ENCODE data around the gene STK25. TPM values are rescaled to one million over a fixed set of nuclear protein-coding genes. Genes with fewer than 3 reads are reported as not detected.

Gene STK25
- total and polyA plus RNA-seq, 10 of the 15 experiments (the other 5 are each of a cell fraction or from before 2014, with no cell fraction given) = 6.0 to 154 (median 89.3) TPM

DNA sequence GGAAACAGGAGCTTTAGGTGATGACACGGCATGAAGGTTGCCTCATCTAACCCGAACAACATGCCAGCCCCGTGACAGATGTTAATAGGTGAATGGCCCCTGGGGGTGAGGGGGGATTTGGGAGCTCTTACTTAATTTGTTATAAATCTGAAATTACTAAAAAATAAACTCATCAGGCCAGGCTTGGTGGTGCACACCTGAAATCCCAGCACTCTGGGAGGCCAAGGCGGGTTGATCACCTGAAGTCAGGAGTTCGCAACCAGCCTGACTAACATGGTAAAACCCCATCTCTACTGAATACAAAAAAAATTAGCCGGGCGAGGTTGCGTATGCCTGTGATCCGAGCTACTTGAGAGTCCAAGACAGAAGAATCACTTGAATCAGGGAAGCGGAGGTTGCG, 6.1 kb downstream of the STK25 start:
- ATAC-seq (no peak), DNase-seq (ENCODE audit: low read depth, low spot score) (no peak), FAIRE-seq (no peak)
- ChIA-PET CTCF (no interaction called here), POLR2A (no interaction called here), RAD21 (ENCODE audit: unreplicated experiment) (no interaction called here), SMC1A (ENCODE audit: uncharacterized antibody, unreplicated experiment) (no interaction called here)
- 96% methylated on average over 11 of the region's 11 CpGs for WGBS (ENCODE audit: insufficient coverage, insufficient replicate concordance, low lambda C conversion rate, missing lambda C conversion rate)
- BruUV-seq (replicated peaks) = no TSS peak
- no peaks in the 10 kb centered on the region for H3K9me3 ChIP-seq (replicated peaks; ENCODE audit: control insufficient read depth, insufficient read depth, low read length)
- peaks cover 25% of the 10 kb centered on the region for H3K79me2 ChIP-seq (ENCODE audit: control insufficient read depth, insufficient read depth, low read length)
- peaks cover 2 to 6% of the 10 kb centered on the region in 2 experiments; a peak in 3 of 4 replicates for H3K36me3 ChIP-seq (ENCODE audit: control insufficient read depth in 2 of 2, insufficient read depth in 2 of 2, low read length in 1 of 2)
- H4K20me1 ChIP-seq (ENCODE audit: control insufficient read depth, insufficient read depth) = peaks cover 2% of the 10 kb centered on the region; the same call in 1 of the 2 replicates
- H3K9ac ChIP-seq (ENCODE audit: control insufficient read depth, insufficient read depth, low read length) = no peak overlapping the region
- peaks cover 7% of the 10 kb centered on the region for H3K4me1 ChIP-seq (ENCODE audit: control insufficient read depth, insufficient read depth, low read length)
- in situ Hi-C loops (cut with MboI) = no loop called here
- H2AFZ ChIP-seq (ENCODE audit: control insufficient read depth, low read depth, low read length) = no peak overlapping the region
- H3K4me2 ChIP-seq (ENCODE audit: control insufficient read depth, insufficient read depth) = no peak overlapping the region
- intact Hi-C loops (cut with micrococcal nuclease; ENCODE audit: unreplicated experiment) = no loop called here
- no peak for TF ChIP-seq RCOR1 (conservative IDR thresholded peaks at IDR 0.05; ENCODE audit: low read depth, low read length)
- no peak for TF ChIP-seq PAX8 (IDR thresholded peaks at IDR 0.05)
- TF ChIP-seq, protein P1, sequence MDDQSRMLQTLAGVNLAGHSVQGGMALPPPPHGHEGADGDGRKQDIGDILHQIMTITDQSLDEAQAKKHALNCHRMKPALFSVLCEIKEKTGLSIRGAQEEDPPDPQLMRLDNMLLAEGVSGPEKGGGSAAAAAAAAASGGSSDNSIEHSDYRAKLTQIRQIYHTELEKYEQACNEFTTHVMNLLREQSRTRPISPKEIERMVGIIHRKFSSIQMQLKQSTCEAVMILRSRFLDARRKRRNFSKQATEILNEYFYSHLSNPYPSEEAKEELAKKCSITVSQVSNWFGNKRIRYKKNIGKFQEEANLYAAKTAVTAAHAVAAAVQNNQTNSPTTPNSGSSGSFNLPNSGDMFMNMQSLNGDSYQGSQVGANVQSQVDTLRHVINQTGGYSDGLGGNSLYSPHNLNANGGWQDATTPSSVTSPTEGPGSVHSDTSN (IDR thresholded peaks at IDR 0.05; ENCODE audit: insufficient replicate concordance, low read depth, low read length) = no peak
- TF ChIP-seq, protein P2, sequence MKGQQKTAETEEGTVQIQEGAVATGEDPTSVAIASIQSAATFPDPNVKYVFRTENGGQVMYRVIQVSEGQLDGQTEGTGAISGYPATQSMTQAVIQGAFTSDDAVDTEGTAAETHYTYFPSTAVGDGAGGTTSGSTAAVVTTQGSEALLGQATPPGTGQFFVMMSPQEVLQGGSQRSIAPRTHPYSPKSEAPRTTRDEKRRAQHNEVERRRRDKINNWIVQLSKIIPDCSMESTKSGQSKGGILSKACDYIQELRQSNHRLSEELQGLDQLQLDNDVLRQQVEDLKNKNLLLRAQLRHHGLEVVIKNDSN (IDR thresholded peaks at IDR 0.05; ENCODE audit: borderline replicate concordance, extremely low read length, insufficient read depth, low read depth, low read length) = no peak
- no peak for TF ChIP-seq SPI1 (IDR thresholded peaks at IDR 0.05; ENCODE audit: borderline replicate concordance, insufficient read depth, low read depth, low read length)
- TF ChIP-seq CHD4 (IDR thresholded peaks at IDR 0.05) = no peak
- TF ChIP-seq MEF2A (IDR thresholded peaks at IDR 0.05; ENCODE audit: insufficient read depth, low read depth, low read length) = no peak
- TF ChIP-seq, protein P3, sequence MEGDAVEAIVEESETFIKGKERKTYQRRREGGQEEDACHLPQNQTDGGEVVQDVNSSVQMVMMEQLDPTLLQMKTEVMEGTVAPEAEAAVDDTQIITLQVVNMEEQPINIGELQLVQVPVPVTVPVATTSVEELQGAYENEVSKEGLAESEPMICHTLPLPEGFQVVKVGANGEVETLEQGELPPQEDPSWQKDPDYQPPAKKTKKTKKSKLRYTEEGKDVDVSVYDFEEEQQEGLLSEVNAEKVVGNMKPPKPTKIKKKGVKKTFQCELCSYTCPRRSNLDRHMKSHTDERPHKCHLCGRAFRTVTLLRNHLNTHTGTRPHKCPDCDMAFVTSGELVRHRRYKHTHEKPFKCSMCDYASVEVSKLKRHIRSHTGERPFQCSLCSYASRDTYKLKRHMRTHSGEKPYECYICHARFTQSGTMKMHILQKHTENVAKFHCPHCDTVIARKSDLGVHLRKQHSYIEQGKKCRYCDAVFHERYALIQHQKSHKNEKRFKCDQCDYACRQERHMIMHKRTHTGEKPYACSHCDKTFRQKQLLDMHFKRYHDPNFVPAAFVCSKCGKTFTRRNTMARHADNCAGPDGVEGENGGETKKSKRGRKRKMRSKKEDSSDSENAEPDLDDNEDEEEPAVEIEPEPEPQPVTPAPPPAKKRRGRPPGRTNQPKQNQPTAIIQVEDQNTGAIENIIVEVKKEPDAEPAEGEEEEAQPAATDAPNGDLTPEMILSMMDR (IDR thresholded peaks at IDR 0.05 in 2 of 3, conservative IDR thresholded peaks at IDR 0.05 in 1 of 3; ENCODE audit: control insufficient read depth in 2 of 3, extremely low read depth in 1 of 3, insufficient read depth in 1 of 3, low read depth in 3 of 3, low read length in 3 of 3) = no peak
- TF ChIP-seq POLR2AphosphoS5 (IDR thresholded peaks at IDR 0.05; ENCODE audit: low read length) = no peak
- TF ChIP-seq IKZF2 (IDR thresholded peaks at IDR 0.05) = no peak
- no peak for TF ChIP-seq ZZZ3 (IDR thresholded peaks at IDR 0.05; ENCODE audit: control insufficient read depth, insufficient read length, low read depth)
- no peak for TF ChIP-seq SUPT20H (IDR thresholded peaks at IDR 0.05; ENCODE audit: borderline replicate concordance, control insufficient read depth, low read depth, low read length)
- no peak for TF ChIP-seq SP1 (IDR thresholded peaks at IDR 0.05; ENCODE audit: low read depth, low read length)
- TF ChIP-seq, protein P4, sequence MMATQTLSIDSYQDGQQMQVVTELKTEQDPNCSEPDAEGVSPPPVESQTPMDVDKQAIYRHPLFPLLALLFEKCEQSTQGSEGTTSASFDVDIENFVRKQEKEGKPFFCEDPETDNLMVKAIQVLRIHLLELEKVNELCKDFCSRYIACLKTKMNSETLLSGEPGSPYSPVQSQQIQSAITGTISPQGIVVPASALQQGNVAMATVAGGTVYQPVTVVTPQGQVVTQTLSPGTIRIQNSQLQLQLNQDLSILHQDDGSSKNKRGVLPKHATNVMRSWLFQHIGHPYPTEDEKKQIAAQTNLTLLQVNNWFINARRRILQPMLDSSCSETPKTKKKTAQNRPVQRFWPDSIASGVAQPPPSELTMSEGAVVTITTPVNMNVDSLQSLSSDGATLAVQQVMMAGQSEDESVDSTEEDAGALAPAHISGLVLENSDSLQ (IDR thresholded peaks at IDR 0.05) = no peak
- no peaks in the 10 kb centered on the region for H3K27me3 ChIP-seq (replicated peaks in 1 of 2; ENCODE audit: control insufficient read depth in 2 of 2, insufficient read depth in 2 of 2, low read length in 1 of 2)
- no peak overlapping the region for H3K27ac ChIP-seq (ENCODE audit: control insufficient read depth, insufficient read depth)
- H3K4me3 ChIP-seq = no peak overlapping the region
